Skeletal muscle tissue (tissue), 4 donors: ENCODE measurements around the gene PRKCE. TPM values are rescaled to one million over a fixed set of nuclear protein-coding genes. Genes with fewer than 3 reads are reported as not detected.

Experiments
- H3K27ac ChIP-seq: one replicate; pipeline ENCODE4 v1.7.0; 2013; ENCODE audit warnings: mild to moderate bottlenecking, low read depth, low read length, inconsistent platforms
- H3K27me3 ChIP-seq, 3 donors: one replicate each; pipeline ENCODE4 v1.7.0; 2013; ENCODE audit warnings: low read length in 3 of 3; ENCODE audit not compliant: control insufficient read depth in 3 of 3, insufficient read depth in 3 of 3
- H3K36me3 ChIP-seq, 3 donors: one replicate each; pipeline ENCODE4 v1.7.0; 2013; ENCODE audit warnings: low read length in 3 of 3; ENCODE audit not compliant: control insufficient read depth in 3 of 3, insufficient read depth in 3 of 3
- H3K4me1 ChIP-seq, 3 donors: one replicate each; pipeline ENCODE4 v1.7.0; 2013; ENCODE audit warnings: low read length in 3 of 3, mild to moderate bottlenecking in 3 of 3; ENCODE audit not compliant: control insufficient read depth in 3 of 3, insufficient read depth in 3 of 3
- H3K4me3 ChIP-seq, 3 donors: one replicate each; pipeline ENCODE4 v1.7.0; 2013; ENCODE audit warnings: low read length in 3 of 3
- H3K9ac ChIP-seq, 3 donors: one replicate each; pipeline ENCODE4 v1.7.0; 2013; ENCODE audit warnings: low read length in 3 of 3, mild to moderate bottlenecking in 3 of 3, moderate library complexity in 2 of 3, low read depth in 1 of 3
- H3K9me3 ChIP-seq, 3 donors: one replicate each; pipeline ENCODE4 v1.7.0; 2013; ENCODE audit warnings: low read length in 3 of 3; ENCODE audit not compliant: control insufficient read depth in 3 of 3
- total RNA-seq: library from RNA; depleted of rRNA; stranded (reverse); fragments of >200 nt; gene quantifications from one replicate; pipeline ENCODE4 v1.2.3, GENCODE V29; 2014
- donor health status: Osteomylitis.

PRKCE gene
- total RNA-seq, 1 donor from 2014 or later, result 9.4 TPM

DNA sequence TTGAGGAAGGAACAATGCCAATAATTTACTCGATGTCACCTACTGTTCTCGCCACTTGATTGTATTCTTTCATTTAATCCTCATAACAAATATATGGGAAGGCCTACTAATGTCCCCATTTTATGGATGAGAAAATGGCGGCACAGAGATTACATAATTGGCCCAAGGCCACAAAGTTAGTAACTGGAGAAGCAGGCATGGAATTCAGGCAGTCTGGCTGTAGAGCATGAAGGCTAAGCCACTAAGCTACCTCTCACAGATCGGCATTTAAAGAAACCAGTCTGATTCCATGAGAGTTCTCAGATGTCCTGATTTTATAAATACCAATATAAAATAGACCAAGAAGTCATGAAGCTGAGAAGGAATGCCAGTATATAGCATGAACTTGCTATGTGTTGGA lies 523.9 kb downstream of the PRKCE start:
- H3K9ac ChIP-seq, result no peak overlapping the region
- H3K27me3 ChIP-seq, result no peaks in the 10 kb centered on the region
- H3K36me3 ChIP-seq, result no peaks in the 10 kb centered on the region
- no peaks in the 10 kb centered on the region for H3K9me3 ChIP-seq
- H3K27ac ChIP-seq, result no peak overlapping the region
- peaks cover 10 to 12% (median 11%) of the 10 kb centered on the region in 3 donors for H3K4me1 ChIP-seq
- H3K4me3 ChIP-seq, result no peak overlapping the region

DNA sequence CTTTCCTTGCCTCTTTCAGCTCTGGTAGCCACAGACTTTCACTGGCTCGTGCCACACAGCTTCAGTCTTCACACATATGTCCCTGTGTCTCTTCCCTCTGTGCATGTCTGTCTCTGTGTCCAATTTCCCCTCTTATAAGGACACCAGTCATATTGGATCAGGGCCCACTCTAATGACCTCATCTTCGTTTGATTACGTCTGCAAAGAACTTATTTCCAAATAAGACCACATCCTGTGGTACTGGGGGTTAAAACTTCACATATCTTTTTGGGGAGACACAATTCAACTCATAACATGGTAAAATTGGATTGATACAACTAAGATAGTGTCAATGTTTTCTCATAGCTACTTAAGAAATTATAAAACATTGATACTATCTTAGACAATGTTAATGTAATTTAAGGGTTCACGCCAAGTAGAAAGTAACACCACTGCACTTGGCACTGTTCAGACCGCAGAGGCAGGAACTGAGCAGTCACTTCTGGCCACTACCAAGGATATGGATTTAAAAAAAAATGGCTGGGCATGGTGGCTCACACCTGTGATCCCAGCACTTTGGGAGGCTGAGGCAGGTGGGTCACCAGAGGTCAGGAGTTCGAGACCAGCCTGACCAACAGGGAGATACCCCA lies 526.1 kb downstream of the PRKCE start:
- H3K27ac ChIP-seq, result no peak overlapping the region
- peaks cover 10 to 12% (median 11%) of the 10 kb centered on the region in 3 donors for H3K4me1 ChIP-seq
- no peak overlapping the region for H3K9ac ChIP-seq
- H3K9me3 ChIP-seq, result no peaks in the 10 kb centered on the region
- H3K36me3 ChIP-seq, result no peaks in the 10 kb centered on the region
- no peak overlapping the region for H3K4me3 ChIP-seq
- H3K27me3 ChIP-seq, result no peaks in the 10 kb centered on the region

DNA sequence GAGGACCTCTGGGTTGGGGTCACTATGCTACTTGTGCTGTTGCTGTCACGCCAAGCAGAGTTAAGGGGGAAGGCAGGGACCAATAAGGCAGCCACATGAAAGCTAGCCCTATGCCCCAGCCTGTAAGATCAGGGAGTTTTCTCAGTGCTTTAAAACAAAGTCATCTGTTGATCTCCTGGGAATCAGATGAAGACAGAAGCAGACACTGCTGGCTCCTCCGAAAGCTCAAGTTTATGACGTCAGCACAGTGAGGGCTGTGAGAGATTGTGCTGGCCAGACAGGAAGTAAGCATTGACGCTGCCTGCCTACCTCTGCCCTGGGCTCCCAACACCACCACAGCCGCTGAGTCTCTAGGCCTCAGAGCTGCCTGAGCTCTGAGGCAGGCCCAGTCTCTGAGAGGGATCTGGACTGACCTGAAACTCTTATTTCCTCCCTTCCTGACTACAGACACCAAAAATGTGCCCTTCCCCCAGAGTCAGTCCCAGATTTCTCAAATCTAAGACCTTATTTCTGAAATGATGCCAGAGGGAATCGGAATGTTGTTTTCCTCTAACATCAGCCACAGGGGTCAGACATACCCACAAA lies 527.7 kb downstream of the PRKCE start:
- Histone ChIP-seq H3K9me3 (no peaks in the 10 kb centered on the region), H3K36me3 (no peaks in the 10 kb centered on the region), H3K9ac (peak overlapping the region in 2 of 3 donors; percentile 41 to 57), H3K4me1 (peaks cover 10 to 12% (median 11%) of the 10 kb centered on the region in 3 donors), H3K27me3 (no peaks in the 10 kb centered on the region), H3K27ac (peak overlapping the region; percentile 73), H3K4me3 (no peak overlapping the region)

DNA sequence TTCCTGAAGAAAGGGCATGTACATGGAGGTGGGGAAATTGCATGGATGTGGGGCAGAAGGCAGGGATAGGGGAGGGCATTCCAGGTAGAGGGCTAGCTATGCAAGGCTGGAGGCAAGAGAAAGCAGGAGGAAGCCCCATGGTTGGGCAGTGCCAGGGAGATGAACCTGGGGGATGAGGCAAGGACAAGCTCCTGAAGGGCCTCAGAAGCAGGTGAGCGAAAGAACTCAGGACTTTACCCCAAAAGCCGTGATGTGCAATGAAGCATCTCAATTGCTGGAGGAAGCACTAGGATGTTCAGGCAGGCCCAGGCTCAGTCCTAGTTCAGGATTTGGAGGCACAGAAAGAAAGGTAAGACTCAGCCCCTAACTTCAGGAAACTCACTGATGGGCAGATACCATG lies 528.7 kb downstream of the PRKCE start:
- H3K4me3 ChIP-seq, result no peak overlapping the region
- no peak overlapping the region for H3K27ac ChIP-seq
- peaks cover 10 to 12% (median 11%) of the 10 kb centered on the region in 3 donors for H3K4me1 ChIP-seq

DNA sequence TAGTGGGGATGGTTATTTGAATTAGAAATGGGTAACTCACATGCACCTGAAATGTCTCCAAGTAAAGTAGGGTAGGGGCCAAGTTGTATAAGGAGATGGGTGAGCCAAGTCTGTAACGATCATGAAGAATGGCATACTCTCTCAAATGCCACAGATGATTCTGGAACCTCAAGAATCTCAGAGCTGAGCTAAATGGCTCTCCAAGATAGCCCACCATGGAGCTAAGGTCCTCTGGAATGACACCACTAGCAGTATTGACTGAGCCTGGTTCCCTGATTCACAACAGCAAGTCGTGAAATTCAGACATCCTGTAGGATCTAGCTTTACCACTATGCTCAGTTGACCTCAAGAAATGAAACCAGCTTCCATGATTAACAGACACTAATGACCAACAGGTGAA lies 529.8 kb downstream of the PRKCE start:
- Histone ChIP-seq H3K27ac (no peak overlapping the region), H3K36me3 (peaks cover 0 to 3% (median 2%) of the 10 kb centered on the region in 3 donors), H3K9me3 (no peaks in the 10 kb centered on the region), H3K4me1 (peaks cover 10 to 12% (median 11%) of the 10 kb centered on the region in 3 donors), H3K27me3 (no peaks in the 10 kb centered on the region), H3K4me3 (no peak overlapping the region), H3K9ac (no peak overlapping the region)

More for the DNA sequence above, 528.7 kb downstream of the PRKCE start:
- Histone ChIP-seq H3K36me3 (peaks cover 0 to 3% (median 2%) of the 10 kb centered on the region in 3 donors), H3K9ac (no peak overlapping the region), H3K9me3 (no peaks in the 10 kb centered on the region), H3K27me3 (no peaks in the 10 kb centered on the region)

DNA sequence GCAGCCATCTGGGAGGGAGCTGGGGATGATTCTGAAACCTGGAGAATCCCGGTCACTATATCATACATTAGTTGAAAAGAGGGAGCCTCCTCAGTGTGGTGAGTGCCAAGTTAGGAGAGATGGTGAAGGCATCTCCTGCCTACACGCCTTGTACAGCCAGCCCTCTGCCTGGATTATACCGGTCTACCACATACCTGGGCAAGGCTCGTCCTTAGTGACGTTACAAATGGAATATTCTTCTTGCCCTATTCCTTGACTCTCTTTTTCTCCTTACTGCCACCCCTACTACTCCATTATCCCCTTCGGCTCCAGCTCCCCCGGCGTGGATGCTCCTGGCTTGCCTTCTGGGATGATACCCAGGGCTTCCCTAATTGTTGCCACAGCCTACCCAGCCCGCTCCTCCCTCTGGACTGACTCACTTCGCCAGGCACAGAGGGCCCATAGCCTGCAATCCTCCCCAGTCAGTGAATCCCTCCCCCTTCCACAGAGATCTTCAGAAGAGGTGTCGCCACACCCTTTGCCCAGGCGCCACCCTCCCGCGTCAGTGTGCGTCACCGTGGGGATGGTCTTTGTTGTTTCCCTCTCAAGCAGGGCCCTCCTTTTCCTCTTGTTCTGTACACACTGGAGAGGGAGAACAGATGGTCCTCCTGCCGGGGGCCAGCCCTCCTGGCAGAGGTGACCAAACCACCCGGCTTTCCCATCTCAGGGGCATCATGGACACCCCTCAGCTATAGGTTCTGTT lies 530.5 kb downstream of the PRKCE start:
- H3K27me3 ChIP-seq, result no peaks in the 10 kb centered on the region
- H3K9ac ChIP-seq, result no peak overlapping the region
- no peak overlapping the region for H3K27ac ChIP-seq
- H3K4me1 ChIP-seq, result peaks cover 10 to 12% (median 12%) of the 10 kb centered on the region in 3 donors
- H3K9me3 ChIP-seq, result no peaks in the 10 kb centered on the region
- H3K36me3 ChIP-seq, result peaks cover 0 to 3% (median 2%) of the 10 kb centered on the region in 3 donors
- no peak overlapping the region for H3K4me3 ChIP-seq

DNA sequence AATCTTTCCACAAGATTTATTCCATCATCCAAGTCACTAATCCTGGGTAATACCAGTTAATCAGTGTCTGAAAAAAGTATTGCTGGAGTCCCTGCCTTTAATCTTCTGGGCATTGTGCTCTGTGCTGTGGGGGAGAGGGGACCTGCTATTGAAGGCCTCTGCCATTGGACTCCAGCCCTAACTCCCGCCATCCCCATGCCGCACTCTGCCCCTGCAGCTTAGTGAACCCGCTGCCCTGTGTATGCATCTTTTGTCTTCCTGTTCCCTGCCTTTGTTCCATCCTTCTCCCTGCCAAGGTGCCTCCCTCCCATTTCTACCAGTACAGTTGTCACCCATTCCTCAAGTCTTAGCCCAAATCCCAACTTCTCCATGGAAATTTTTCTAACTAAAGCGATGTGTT lies 532.0 kb downstream of the PRKCE start:
- peaks cover 0 to 3% (median 2%) of the 10 kb centered on the region in 3 donors for H3K36me3 ChIP-seq
- peaks cover 15 to 21% (median 18%) of the 10 kb centered on the region in 3 donors for H3K4me1 ChIP-seq
- no peak overlapping the region for H3K4me3 ChIP-seq
- H3K9ac ChIP-seq, result no peak overlapping the region
- H3K27ac ChIP-seq, result no peak overlapping the region
- H3K9me3 ChIP-seq, result no peaks in the 10 kb centered on the region
- no peaks in the 10 kb centered on the region for H3K27me3 ChIP-seq

DNA sequence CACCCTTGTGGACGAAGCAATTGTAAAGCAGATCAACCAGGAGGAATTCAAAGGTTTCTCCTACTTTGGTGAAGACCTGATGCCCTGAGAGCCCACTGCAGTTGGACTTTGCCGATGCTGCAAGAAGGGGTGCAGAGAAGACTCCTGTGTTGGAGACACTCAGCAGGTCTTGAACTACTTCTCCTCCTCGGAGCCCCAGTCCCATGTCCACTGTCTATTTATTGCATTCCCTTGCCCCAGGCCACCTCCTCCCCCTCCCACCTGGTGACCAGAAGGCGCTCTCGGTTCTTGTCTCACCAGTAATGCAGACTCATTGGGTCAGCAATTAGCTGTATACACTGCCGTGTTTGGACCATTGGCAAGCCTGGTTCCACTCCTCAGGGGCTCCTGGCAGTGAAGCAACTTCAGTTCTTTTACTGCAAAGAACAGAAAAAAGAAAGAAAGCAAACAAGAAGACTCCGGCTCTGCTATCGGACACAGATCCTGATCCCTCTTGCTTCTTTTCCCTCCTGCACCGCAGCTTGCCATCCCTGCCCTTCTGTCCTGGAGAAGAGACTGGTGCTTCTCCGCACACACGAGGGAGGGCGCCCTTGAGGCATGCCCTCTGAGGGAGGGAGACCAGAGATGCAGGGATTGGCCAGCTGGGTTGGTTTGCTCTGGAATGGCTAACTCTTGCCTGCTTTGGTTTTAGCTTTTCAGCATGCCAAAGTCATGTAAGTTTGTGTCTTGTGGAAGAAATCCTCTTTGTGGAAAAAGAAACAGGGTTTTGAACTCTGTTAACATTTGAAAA lies 533.5 kb downstream of the PRKCE start:
- no peak overlapping the region for H3K27ac ChIP-seq
- no peak overlapping the region for H3K9ac ChIP-seq
- no peak overlapping the region for H3K4me3 ChIP-seq
- H3K36me3 ChIP-seq, result peaks cover 0 to 3% (median 2%) of the 10 kb centered on the region in 3 donors
- no peaks in the 10 kb centered on the region for H3K27me3 ChIP-seq
- peaks cover 5 to 10% (median 6%) of the 10 kb centered on the region in 3 donors for H3K4me1 ChIP-seq
- no peaks in the 10 kb centered on the region for H3K9me3 ChIP-seq

DNA sequence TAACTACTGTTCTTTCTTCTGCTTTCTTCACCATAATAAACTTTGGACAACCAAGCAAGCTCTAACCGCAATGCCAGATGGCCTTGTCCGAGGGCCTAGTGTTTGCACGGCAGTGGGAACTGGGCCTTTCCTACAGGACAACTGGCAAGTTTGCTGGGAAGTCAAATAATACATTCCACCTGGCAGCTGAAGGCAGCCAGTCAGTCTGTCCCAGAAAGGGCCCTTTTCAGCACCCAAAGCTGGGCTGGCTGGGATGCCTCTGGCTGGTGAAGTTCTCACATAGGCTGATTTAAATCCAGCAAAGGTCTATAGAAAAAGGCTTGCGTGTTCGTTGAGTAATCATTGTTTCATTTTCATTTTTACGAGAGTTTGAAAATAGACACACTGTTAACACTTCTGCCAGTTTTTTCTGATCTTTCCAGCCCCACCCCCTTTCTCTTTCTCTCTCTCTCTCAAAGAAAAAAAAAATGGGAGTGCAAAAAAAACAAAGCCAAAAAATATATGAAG lies 535.7 kb downstream of the PRKCE start:
- peak overlapping the region in 2 of 3 donors; percentile 45 to 69 for H3K4me3 ChIP-seq

More for the DNA sequence above, 535.7 kb downstream of the PRKCE start:
- Histone ChIP-seq H3K4me1 (peaks cover 5 to 10% (median 6%) of the 10 kb centered on the region in 3 donors), H3K36me3 (peaks cover 0 to 3% (median 2%) of the 10 kb centered on the region in 3 donors), H3K9me3 (no peaks in the 10 kb centered on the region), H3K27me3 (no peaks in the 10 kb centered on the region), H3K9ac (peak overlapping the region; percentile 0 to 75 (median 73)), H3K27ac (peak overlapping the region; percentile 49)
